AG04449 (cell line): ENCODE measurements around the gene COL23A1.
"Not testable (repeated sequence)": the region's sequence is repeated elsewhere in the genome, so short reads cannot be mapped to it uniquely, and the experiment has no call there.

Experiments
- CTCF ChIA-PET: fragments of 350-600 bp; formaldehyde crosslinking; extraction: SDS; loops from one replicate; lab custom pipeline; 2021; ENCODE audit warnings: antibody characterized with exemption; lab: Yijun Ruan, JAX
- POLR2A ChIA-PET: fragments of 400-600, 350-600 bp; formaldehyde crosslinking; extraction: SDS; loops from one replicate; lab custom pipeline; 2020; ENCODE audit warnings: antibody characterized with exemption, inconsistent platforms; lab: Yijun Ruan, JAX
- DNase-seq: peaks from one replicate; pipeline ENCODE4 v3.0.0-alpha.2; 2010; ENCODE audit warnings: low read depth, low spot score
- H3K4me3 ChIP-seq: 2 replicates; pipeline ENCODE4 v1.5.1; 2011; ENCODE audit warnings: low read depth, mild to moderate bottlenecking, control low read depth, low read length
- TF ChIP-seq, protein P1 (sequence below): IDR thresholded peaks from one replicate; pipeline ENCODE4 v1.5.1; 2011; ENCODE audit warnings: mild to moderate bottlenecking, moderate library complexity, low read length, control low read depth, inconsistent platforms; ENCODE audit not compliant: insufficient read depth; ENCODE audit errors: missing control alignments

The COL23A1 gene

DNA sequence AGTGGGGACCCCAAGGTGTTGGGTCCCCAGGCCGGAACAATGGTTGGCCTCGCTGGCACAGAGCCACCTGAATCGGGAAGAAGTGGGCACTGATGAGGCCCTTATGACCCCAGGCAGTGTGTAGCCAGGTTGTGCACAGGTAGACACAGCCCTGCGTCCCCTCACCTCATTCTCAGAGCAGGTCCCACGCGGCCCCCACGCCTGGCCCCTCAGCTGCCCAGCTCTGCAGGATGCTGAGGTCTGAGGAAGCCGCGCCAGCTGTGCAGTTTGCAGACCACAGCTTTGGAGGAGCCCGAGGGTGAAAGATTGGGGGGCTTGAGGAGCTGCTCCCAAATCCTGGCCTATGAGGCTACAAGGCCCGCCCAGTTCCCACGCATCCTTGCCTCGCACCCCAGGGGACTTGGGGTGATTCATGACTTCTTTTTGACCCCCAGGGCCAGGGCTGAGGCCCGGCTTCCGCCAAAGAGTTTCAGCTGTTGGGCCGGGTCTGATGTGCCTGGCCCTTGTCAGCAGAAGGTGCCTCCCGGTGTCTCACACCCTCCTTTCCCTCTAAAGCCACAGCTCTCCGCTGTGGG lies 269.8 kb downstream of the COL23A1 start:
- TF ChIP-seq, protein P1, sequence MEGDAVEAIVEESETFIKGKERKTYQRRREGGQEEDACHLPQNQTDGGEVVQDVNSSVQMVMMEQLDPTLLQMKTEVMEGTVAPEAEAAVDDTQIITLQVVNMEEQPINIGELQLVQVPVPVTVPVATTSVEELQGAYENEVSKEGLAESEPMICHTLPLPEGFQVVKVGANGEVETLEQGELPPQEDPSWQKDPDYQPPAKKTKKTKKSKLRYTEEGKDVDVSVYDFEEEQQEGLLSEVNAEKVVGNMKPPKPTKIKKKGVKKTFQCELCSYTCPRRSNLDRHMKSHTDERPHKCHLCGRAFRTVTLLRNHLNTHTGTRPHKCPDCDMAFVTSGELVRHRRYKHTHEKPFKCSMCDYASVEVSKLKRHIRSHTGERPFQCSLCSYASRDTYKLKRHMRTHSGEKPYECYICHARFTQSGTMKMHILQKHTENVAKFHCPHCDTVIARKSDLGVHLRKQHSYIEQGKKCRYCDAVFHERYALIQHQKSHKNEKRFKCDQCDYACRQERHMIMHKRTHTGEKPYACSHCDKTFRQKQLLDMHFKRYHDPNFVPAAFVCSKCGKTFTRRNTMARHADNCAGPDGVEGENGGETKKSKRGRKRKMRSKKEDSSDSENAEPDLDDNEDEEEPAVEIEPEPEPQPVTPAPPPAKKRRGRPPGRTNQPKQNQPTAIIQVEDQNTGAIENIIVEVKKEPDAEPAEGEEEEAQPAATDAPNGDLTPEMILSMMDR = no peak
- POLR2A ChIA-PET = no interaction called here
- CTCF ChIA-PET = no interaction called here
- no peak overlapping the region for H3K4me3 ChIP-seq
- no peak for DNase-seq

DNA sequence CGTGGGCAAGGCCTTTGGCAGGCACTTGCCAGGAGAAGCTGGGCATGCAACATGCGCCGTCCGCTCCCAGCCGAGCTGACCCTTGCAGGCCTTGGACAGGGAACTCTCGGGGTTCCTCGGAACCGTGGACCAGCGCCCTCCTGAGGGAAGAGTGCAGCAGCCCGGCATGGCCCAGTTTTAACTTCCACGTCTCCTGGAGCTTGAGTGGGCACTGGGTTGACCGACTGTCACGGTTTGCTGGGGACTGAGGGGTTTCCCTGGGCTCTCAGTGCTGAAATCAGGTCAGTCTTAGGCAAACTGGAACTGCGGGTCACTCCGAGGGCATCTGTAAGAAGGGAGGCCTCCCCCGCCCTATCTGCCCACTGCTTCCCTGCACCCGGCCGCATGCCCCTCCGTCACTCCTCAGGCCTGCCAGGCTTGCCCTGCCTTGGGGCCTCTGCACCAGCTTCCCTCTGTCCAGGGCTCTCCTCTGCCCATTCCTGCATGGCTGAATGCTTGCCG lies 270.6 kb downstream of the COL23A1 start:
- H3K4me3 ChIP-seq = no peak overlapping the region
- TF ChIP-seq, protein P1 = no peak
- POLR2A ChIA-PET = no interaction called here
- CTCF ChIA-PET = no interaction called here
- no peak for DNase-seq

DNA sequence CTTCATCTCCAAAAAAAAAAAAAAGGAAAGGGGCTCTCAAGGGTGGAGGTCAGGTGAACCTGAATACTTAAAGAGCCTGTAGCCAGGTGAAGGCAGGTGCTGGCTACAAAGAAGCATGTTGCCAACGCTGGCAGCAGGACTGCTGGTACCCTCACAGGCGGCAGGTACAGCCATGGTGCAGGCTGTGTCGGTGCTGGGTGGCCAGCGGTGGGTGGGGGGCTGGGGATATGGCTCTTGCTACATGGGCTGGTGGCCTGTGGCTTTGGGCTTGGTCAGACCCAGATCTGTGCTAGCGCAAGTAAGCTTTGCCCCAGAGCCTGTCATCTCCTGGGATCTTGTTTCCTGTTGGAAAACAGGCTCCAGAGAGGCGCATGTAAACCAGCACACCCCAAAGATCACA lies 271.3 kb downstream of the COL23A1 start:
- ChIA-PET CTCF (no interaction called here), POLR2A (no interaction called here)
- H3K4me3 ChIP-seq = no peak overlapping the region
- DNase-seq = no peak
- TF ChIP-seq, protein P1 = no peak

DNA sequence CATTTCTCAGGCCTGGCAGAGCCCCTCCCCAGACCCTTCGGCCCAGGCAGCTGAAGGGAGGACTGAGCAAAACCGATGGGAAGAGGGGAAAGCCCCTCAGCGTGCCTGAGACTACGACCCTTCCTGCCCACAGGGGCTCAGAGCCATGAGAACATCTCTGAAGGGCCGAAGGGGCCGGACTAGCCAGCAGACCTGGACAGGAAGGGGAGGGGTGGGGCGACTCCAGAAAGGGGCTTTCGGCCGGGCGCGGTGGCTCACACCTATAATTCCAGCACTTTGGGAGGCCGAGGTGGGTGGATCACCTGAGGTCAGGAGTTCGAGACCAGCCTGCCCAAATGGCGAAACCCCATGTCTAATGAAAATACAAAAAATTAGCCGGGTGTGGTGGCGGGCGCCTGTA lies 271.8 kb downstream of the COL23A1 start:
- ChIA-PET CTCF (no interaction called here), POLR2A (no interaction called here)
- H3K4me3 ChIP-seq = no peak overlapping the region
- no peak for DNase-seq
- TF ChIP-seq, protein P1 = no peak

DNA sequence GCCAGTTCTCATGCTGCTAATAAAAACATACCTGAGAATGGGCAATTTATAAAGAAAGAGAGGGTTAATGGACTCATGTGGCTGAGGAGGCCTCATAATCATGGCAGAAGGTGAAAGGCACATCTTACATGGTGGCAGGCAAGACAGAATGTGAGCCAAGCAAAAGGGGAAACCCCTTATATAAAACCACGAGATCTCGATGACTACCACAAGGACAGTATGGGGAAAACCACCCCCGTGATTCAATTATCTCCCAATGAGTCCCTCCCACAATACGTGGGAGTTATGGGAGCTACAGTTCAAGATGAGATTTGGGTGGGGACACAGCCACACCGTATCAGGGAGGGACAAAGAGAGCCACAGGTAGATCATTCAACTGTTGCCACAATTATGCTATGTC lies 272.5 kb downstream of the COL23A1 start:
- H3K4me3 ChIP-seq, CTCF ChIA-PET, DNase-seq, POLR2A ChIA-PET: not testable (repeated sequence)

DNA sequence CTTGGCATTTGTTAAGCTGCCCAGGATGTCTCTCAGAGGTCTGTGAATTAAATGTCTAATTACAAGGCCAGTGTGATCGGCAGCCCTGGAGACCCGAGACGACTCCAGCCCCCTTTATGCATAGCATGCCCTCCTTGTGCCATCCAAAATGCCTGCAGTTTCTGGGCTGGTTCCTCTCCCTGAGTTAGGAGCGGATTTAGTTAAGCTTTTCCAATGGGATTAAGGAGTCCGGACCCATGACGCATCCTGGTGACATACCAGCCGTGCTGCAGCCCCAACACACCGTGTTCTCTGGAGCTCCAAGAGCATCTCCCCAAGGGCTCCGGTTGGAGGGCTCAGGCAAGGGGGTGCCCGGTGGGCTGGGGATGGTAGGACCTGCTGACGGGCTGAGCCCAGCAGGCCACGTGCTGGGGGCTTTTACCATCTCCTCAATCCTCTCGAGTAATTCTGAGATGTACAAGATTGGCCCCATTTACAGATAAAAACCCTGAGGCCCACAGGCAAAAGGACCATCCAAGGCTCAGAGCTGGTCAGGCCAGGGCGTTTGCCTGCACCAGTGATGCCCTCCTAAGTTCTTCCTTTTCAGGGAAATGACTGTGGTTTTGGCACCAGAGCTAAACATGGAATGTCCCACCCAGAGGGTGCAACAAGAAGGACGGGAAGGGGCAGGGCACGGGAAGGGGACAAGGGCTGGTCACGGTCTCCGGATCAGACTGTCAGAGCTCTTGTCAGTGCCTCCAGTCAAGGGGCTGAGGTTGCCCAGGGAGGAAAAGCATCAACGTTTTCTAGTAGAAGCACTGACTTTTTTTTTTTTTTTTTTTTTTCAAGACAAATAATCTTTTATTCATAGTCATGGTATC lies 275.0 kb downstream of the COL23A1 start:
- H3K4me3 ChIP-seq = no peak overlapping the region
- ChIA-PET POLR2A (no interaction called here), CTCF (no interaction called here)
- TF ChIP-seq, protein P1 = no peak
- no peak for DNase-seq
